Measurements from ENCODE around the gene ACTR3.
"Not testable (repeated sequence)": the region's sequence is repeated elsewhere in the genome, so short reads cannot be mapped to it uniquely, and the experiment has no call there.

Gene ACTR3

DNA sequence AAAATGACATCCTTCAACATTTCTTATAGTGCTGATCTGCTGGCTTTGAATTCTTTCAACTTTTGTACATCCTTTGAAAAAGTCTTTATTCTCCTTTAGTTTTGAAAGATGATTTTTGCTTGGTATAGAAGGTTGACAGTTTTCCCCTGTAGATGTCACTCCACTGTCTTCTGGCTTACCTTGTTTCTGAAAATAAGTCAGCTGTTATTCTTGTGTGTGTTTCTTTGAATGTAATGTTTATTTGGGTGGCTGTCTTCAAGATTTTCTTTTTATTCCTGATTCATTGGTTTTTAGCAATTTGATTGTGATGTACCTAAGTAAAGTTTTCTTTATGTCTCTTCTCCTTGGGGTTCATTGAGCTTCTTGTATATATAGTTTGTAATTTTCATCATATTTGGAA lies 47.6 kb downstream of the ACTR3 start:
- Histone ChIP-seq H3K4me1 (no peaks in the 10 kb centered on the region), H3K4me3 (ENCODE audit: low read depth, low read length) (no peak overlapping the region), H3K9me3 (no peaks in the 10 kb centered on the region), H3K36me3 (no peaks in the 10 kb centered on the region), H3K27me3 (no peaks in the 10 kb centered on the region)
- no peak for DNase-seq
- TF ChIP-seq, protein P1, sequence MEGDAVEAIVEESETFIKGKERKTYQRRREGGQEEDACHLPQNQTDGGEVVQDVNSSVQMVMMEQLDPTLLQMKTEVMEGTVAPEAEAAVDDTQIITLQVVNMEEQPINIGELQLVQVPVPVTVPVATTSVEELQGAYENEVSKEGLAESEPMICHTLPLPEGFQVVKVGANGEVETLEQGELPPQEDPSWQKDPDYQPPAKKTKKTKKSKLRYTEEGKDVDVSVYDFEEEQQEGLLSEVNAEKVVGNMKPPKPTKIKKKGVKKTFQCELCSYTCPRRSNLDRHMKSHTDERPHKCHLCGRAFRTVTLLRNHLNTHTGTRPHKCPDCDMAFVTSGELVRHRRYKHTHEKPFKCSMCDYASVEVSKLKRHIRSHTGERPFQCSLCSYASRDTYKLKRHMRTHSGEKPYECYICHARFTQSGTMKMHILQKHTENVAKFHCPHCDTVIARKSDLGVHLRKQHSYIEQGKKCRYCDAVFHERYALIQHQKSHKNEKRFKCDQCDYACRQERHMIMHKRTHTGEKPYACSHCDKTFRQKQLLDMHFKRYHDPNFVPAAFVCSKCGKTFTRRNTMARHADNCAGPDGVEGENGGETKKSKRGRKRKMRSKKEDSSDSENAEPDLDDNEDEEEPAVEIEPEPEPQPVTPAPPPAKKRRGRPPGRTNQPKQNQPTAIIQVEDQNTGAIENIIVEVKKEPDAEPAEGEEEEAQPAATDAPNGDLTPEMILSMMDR (IDR thresholded peaks at IDR 0.05; ENCODE audit: low read depth, low read length) = no peak

DNA sequence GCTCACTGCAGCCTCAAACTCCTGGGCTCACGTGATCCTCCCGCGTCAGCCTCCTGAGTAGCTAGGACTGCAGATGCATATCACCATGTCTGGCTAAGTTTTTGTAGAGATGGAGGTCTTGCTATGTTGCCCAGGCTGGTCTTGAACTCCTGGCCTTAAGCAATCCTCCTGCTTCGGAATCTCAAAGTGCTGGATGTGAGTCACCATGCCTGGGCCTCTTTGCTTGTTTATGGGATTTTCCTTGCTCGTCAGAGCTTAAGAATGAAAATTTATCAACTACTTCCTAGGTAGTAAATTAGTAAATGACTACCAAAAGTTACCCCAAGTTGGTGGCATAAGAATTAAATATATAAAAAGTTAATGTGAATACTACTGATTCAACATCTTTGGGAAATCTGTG lies 51.0 kb downstream of the ACTR3 start:
- TF ChIP-seq, protein P1 (IDR thresholded peaks at IDR 0.05; ENCODE audit: low read depth, low read length) = no peak
- no peaks in the 10 kb centered on the region for H3K4me1 ChIP-seq
- no peaks in the 10 kb centered on the region for H3K36me3 ChIP-seq
- H3K9me3 ChIP-seq = no peaks in the 10 kb centered on the region
- no peak for DNase-seq
- H3K4me3 ChIP-seq (ENCODE audit: low read depth, low read length) = no peak overlapping the region
- no peaks in the 10 kb centered on the region for H3K27me3 ChIP-seq

DNA sequence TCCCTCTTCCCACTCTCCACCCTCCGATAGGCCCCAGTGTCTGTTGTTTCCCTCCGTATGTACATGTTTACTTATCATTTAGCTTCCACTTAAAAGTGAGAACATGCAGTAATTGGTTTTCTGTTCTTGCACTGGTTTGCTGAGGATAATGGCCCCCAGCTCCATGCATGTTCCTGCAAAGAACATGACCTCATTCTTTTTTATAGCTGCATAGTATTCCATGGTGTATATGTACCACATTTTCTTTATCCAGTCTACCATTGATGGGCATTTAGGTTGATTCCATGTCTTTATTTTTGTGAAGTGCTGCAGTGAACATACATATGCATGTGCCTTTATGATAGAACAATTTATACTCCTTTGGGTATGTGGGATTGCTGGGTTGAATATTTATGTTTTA lies 55.9 kb downstream of the ACTR3 start:
- not testable (repeated sequence) for H3K27me3 ChIP-seq; H3K4me3 ChIP-seq (ENCODE audit: low read depth, low read length); H3K9me3 ChIP-seq; H3K36me3 ChIP-seq; H3K4me1 ChIP-seq; DNase-seq

DNA sequence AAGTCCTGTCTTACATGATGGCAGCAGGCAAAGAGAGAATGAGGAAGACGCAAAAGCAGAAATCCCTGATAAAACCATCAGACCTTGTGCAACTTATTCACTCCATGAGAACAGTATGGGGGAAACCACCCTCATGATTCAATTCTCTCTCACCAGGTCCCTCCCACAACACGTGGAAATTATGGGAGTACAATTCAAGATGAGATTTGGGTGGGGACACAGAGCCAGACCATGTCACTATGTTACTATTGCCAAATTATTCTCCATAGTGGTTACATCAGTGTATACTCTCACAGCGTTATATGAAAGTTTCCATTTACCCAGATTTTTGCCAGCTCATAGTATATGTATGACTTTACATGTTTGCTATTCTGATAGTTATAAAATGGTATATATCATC lies 61.0 kb downstream of the ACTR3 start:
- H3K4me3 ChIP-seq (ENCODE audit: low read depth, low read length); H3K4me1 ChIP-seq; DNase-seq; H3K27me3 ChIP-seq; H3K9me3 ChIP-seq; H3K36me3 ChIP-seq: not testable (repeated sequence)

DNA sequence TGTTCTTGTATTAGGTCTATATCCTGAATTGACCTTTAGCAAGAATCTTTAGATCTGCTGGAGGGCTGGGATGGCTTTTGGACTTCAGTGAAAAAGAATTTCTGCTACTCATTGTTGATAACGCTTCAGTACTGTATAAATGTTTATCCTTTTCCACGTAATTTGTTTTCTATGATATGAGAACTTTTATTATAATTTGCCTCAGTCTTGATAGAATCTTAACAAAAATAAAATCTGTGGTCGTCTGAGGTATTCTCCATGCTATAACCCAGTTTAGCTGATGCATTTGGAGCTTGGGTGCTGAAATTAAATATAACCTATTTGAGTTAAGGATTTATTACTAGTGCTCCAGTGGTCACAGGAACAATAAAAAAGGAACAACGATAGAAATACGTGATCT lies 71.1 kb downstream of the ACTR3 start:
- no peak for DNase-seq
- Histone ChIP-seq H3K4me3 (ENCODE audit: low read depth, low read length) (no peak overlapping the region), H3K36me3 (no peaks in the 10 kb centered on the region), H3K27me3 (no peaks in the 10 kb centered on the region), H3K4me1 (no peaks in the 10 kb centered on the region), H3K9me3 (no peaks in the 10 kb centered on the region)
- TF ChIP-seq, protein P1 (IDR thresholded peaks at IDR 0.05; ENCODE audit: low read depth, low read length) = no peak

DNA sequence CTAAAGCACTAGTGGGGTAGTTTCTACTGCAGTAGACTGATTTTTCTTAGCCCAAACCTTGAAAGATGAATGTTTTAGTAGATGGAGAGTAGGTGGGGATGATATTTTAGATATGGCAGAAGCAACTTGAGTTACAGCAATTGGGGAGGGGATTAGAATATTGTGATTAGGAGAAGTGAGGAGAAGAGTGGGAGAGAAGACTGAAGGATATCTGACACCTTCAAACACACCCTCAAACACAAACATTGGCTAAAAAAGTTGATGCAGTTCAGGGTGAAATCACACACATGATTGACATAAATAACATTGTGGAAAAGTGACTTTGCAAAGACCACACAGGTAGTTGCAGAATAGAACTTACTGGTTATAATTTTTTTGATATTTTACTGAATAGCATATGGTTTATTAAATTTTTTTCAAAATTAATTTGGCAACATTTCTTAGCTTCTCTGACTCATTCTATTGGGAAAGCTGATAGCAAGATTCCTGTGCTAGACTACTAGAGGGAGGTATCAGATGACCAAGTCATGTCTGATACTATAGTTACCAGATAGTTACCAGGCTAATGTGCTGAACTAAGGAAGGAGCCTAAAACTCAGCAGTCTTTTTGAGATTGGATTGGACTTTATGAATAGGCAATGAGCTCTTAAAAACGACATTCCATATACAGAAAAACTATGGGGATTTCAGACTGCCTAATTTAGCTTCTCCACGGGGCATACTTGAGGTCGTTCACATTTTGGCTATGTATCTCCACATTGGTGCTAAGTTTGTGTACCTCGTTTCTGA lies 73.0 kb downstream of the ACTR3 start:
- DNase-seq = no peak
- TF ChIP-seq, protein P1 (IDR thresholded peaks at IDR 0.05; ENCODE audit: low read depth, low read length) = no peak
- no peaks in the 10 kb centered on the region for H3K36me3 ChIP-seq

DNA sequence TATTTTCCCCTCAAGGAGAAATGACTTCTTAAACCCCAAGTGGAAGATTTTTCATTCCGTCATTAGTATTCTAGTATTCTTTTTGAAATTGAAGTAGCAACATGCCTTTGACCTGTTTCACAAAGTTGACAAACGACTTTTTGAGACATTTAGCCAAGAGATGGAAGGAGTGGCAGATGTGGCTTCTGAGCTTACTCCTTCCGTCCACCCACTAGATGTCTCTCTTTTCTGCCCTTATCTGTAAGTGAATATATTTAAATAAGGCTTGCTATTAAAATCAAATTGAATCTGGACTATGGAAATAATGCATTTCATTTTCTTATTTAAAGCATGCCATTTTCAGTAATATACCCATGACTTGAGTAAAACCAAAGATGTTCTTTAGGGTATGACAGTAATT lies 74.1 kb downstream of the ACTR3 start:
- no peaks in the 10 kb centered on the region for H3K27me3 ChIP-seq
- H3K4me1 ChIP-seq = no peaks in the 10 kb centered on the region
- DNase-seq = no peak
- no peak overlapping the region for H3K4me3 ChIP-seq (ENCODE audit: low read depth, low read length)
- TF ChIP-seq, protein P1 (IDR thresholded peaks at IDR 0.05; ENCODE audit: low read depth, low read length) = no peak
- H3K9me3 ChIP-seq = no peaks in the 10 kb centered on the region
- H3K36me3 ChIP-seq = no peaks in the 10 kb centered on the region

More for the DNA sequence above, 73.0 kb downstream of the ACTR3 start:
- Histone ChIP-seq H3K4me3 (ENCODE audit: low read depth, low read length) (no peak overlapping the region), H3K9me3 (no peaks in the 10 kb centered on the region), H3K27me3 (no peaks in the 10 kb centered on the region), H3K4me1 (no peaks in the 10 kb centered on the region)
